Stimulated activated CD8-positive, alpha-beta memory T cell treated with anti-CD3 and anti-CD28 coated beads, Interleukin-4, amount 100 ng/mL, for 24 hours (primary cell): ENCODE results near the gene C11orf65.

Source experiments
- DNase-seq: peaks from one replicate; pipeline ENCODE4 v3.0.0-alpha.2; 2020; ENCODE audit warnings: low read depth

The C11orf65 gene

GRCh38 chr11:108467091-108467823, at the start of gene C11orf65:
Gene C11orf65 (minus strand): TSS chr11:108467529. CDS start chr11:108461559, 5,970 bp downstream.
- peak; percentile 84 for DNase-seq

GRCh38 chr11:108516125-108516524, 48.8 kb upstream of the C11orf65 start:
- no peak for DNase-seq

GRCh38 chr11:108512708-108513107, 45.4 kb upstream of the C11orf65 start:
- DNase-seq, result no peak

- no peak for DNase-seq
Measured at GRCh38 chr11:108511851-108512474, 44.6 kb upstream of the C11orf65 start.

- DNase-seq, result no peak
Measured at GRCh38 chr11:108508653-108509593, 41.6 kb upstream of the C11orf65 start.

GRCh38 chr11:108501396-108501795, 34.1 kb upstream of the C11orf65 start:
- DNase-seq, result no peak

- no peak for DNase-seq
Measured at GRCh38 chr11:108500721-108501120, 33.4 kb upstream of the C11orf65 start.

- no peak for DNase-seq
Measured at GRCh38 chr11:108500169-108500568, 32.8 kb upstream of the C11orf65 start.

GRCh38 chr11:108498816-108499408, 31.6 kb upstream of the C11orf65 start:
- no peak for DNase-seq

GRCh38 chr11:108498046-108498815, 30.9 kb upstream of the C11orf65 start, which contains the start of gene POGLUT3:
Gene POGLUT3 (minus strand): TSS chr11:108498384. CDS start chr11:108498366, 18 bp downstream.
- peak; percentile 21 for DNase-seq

- DNase-seq, result peak; percentile 40
Measured at GRCh38 chr11:108497317-108498045, 30.2 kb upstream of the C11orf65 start.

- DNase-seq, result no peak
Measured at GRCh38 chr11:108496643-108497256, 29.4 kb upstream of the C11orf65 start.

- DNase-seq, result no peak
Measured at GRCh38 chr11:108495326-108495725, 28.0 kb upstream of the C11orf65 start.

GRCh38 chr11:108494182-108494581, 26.9 kb upstream of the C11orf65 start:
- DNase-seq, result no peak

GRCh38 chr11:108491936-108492335, 24.6 kb upstream of the C11orf65 start:
- no peak for DNase-seq

GRCh38 chr11:108486828-108487227, 19.5 kb upstream of the C11orf65 start:
- DNase-seq, result no peak

GRCh38 chr11:108486331-108486730, 19.0 kb upstream of the C11orf65 start:
- no peak for DNase-seq

GRCh38 chr11:108483163-108483562, 15.8 kb upstream of the C11orf65 start:
- DNase-seq, result no peak

GRCh38 chr11:108474664-108475463, 7.5 kb upstream of the C11orf65 start:
- DNase-seq, result no peak
